ENCODE results near the gene B3GNT8. TPM values are rescaled to one million over a fixed set of nuclear protein-coding genes. Genes with fewer than 3 reads are reported as not detected.

B3GNT8 gene
- total RNA-seq, 1 experiment from 2014 or later: not detected

DNA sequence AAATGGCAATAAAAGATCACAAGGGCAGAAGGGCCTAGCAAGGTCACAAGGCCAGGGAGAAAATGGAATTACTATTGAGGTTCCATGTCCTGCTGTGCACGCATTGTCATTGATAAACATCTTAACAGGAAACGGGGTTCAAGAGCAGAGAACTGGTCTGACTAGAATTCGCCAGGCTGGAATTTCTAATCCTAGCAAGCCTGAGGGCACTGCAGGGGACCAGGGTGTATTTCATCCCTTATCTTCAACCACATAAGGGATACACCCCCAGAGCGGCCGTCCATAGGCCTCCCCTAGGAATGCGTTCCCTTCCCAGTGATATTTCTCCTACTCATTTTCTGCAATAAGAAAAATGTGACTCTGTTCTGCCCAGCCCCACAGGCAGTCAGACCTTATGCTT lies 35.3 kb upstream of the B3GNT8 start:
- H3K27ac ChIP-seq: no peak overlapping the region
- no peak overlapping the region for H3K4me2 ChIP-seq
- intact Hi-C loops (cut with micrococcal nuclease; ENCODE audit: unreplicated experiment): no loop called here
- H3K36me3 ChIP-seq (ENCODE audit: low read depth): no peaks in the 10 kb centered on the region
- no peaks in the 10 kb centered on the region for H3K9me2 ChIP-seq (ENCODE audit: insufficient read depth)
- ChIA-PET CTCF (no interaction called here), POLR2A (ENCODE audit: unreplicated experiment) (no interaction called here)
- no peak overlapping the region for H3K4me3 ChIP-seq
- no peaks in the 10 kb centered on the region for H3F3A ChIP-seq (ENCODE audit: insufficient read depth, low read depth)
- H3K9me3 ChIP-seq (ENCODE audit: insufficient read depth, low read depth): peaks cover 6% of the 10 kb centered on the region
- no peaks in the 10 kb centered on the region for H3K4me1 ChIP-seq (replicated peaks; ENCODE audit: insufficient read depth)
- no peaks in the 10 kb centered on the region for H3K79me2 ChIP-seq (ENCODE audit: low read depth)
- no peak overlapping the region for H2AFZ ChIP-seq
- H4K20me1 ChIP-seq (ENCODE audit: insufficient read depth): no peaks in the 10 kb centered on the region
- TF ChIP-seq, protein P1, sequence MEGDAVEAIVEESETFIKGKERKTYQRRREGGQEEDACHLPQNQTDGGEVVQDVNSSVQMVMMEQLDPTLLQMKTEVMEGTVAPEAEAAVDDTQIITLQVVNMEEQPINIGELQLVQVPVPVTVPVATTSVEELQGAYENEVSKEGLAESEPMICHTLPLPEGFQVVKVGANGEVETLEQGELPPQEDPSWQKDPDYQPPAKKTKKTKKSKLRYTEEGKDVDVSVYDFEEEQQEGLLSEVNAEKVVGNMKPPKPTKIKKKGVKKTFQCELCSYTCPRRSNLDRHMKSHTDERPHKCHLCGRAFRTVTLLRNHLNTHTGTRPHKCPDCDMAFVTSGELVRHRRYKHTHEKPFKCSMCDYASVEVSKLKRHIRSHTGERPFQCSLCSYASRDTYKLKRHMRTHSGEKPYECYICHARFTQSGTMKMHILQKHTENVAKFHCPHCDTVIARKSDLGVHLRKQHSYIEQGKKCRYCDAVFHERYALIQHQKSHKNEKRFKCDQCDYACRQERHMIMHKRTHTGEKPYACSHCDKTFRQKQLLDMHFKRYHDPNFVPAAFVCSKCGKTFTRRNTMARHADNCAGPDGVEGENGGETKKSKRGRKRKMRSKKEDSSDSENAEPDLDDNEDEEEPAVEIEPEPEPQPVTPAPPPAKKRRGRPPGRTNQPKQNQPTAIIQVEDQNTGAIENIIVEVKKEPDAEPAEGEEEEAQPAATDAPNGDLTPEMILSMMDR (conservative IDR thresholded peaks at IDR 0.05): no peak
- no peak for TF ChIP-seq EZH2 (IDR thresholded peaks at IDR 0.05; ENCODE audit: low read depth)
- peaks cover 100% of the 10 kb centered on the region for H3K27me3 ChIP-seq (ENCODE audit: insufficient read depth, low read depth)
- no peak for DNase-seq
- no TSS peak for BruUV-seq (replicated peaks)

GRCh38 chr19:41457241-41457640 lies 30.1 kb upstream of the B3GNT8 start:
- Histone ChIP-seq H3K4me2 (no peak overlapping the region), H3K27me3 (ENCODE audit: insufficient read depth, low read depth) (peaks cover 86% of the 10 kb centered on the region), H3F3A (ENCODE audit: insufficient read depth, low read depth) (no peaks in the 10 kb centered on the region), H3K9me3 (ENCODE audit: insufficient read depth, low read depth) (no peaks in the 10 kb centered on the region; the same call in 1 of the 2 replicates), H3K4me3 (no peak overlapping the region), H3K79me2 (ENCODE audit: low read depth) (no peaks in the 10 kb centered on the region), H3K9me2 (ENCODE audit: insufficient read depth) (no peaks in the 10 kb centered on the region), H3K27ac (no peak overlapping the region), H2AFZ (no peak overlapping the region), H3K4me1 (replicated peaks; ENCODE audit: insufficient read depth) (no peaks in the 10 kb centered on the region), H3K36me3 (ENCODE audit: low read depth) (no peaks in the 10 kb centered on the region), H4K20me1 (ENCODE audit: insufficient read depth) (no peaks in the 10 kb centered on the region)
- TF ChIP-seq, protein P1 (conservative IDR thresholded peaks at IDR 0.05): no peak
- no peak for TF ChIP-seq EZH2 (IDR thresholded peaks at IDR 0.05; ENCODE audit: low read depth)
- ChIA-PET CTCF (no interaction called here), POLR2A (ENCODE audit: unreplicated experiment) (interaction anchor here (0.6 kb wide), 1 partner anchor 77 kb away, joined by 13 read pairs; no protein-coding TSS in a partner anchor)
- intact Hi-C loops (cut with micrococcal nuclease; ENCODE audit: unreplicated experiment): no loop called here
- BruUV-seq (replicated peaks): no TSS peak
- DNase-seq: no peak

- DNase-seq: no peak
- Histone ChIP-seq H3K27me3 (ENCODE audit: insufficient read depth, low read depth) (peaks cover 80% of the 10 kb centered on the region), H3K4me1 (replicated peaks; ENCODE audit: insufficient read depth) (no peaks in the 10 kb centered on the region), H2AFZ (no peak overlapping the region), H3K79me2 (ENCODE audit: low read depth) (no peaks in the 10 kb centered on the region), H3K27ac (no peak overlapping the region), H3K4me3 (no peak overlapping the region), H3K9me3 (ENCODE audit: insufficient read depth, low read depth) (no peaks in the 10 kb centered on the region; the same call in 1 of the 2 replicates), H3K9me2 (ENCODE audit: insufficient read depth) (no peaks in the 10 kb centered on the region), H3K4me2 (no peak overlapping the region), H3F3A (ENCODE audit: insufficient read depth, low read depth) (no peaks in the 10 kb centered on the region), H4K20me1 (ENCODE audit: insufficient read depth) (no peaks in the 10 kb centered on the region), H3K36me3 (ENCODE audit: low read depth) (no peaks in the 10 kb centered on the region)
- ChIA-PET CTCF (no interaction called here), POLR2A (ENCODE audit: unreplicated experiment) (interaction anchor here (0.6 kb wide), 1 partner anchor 76 kb away, joined by 13 read pairs; no protein-coding TSS in a partner anchor)
- intact Hi-C loops (cut with micrococcal nuclease; ENCODE audit: unreplicated experiment): no loop called here
- TF ChIP-seq EZH2 (IDR thresholded peaks at IDR 0.05; ENCODE audit: low read depth): no peak
- TF ChIP-seq, protein P1 (conservative IDR thresholded peaks at IDR 0.05): no peak
- BruUV-seq (replicated peaks): no TSS peak
Measured at GRCh38 chr19:41456342-41456918, 29.3 kb upstream of the B3GNT8 start.

Measured in PC-9 (cell line).